ENCODE data around the gene PRM1. TPM values are rescaled to one million over a fixed set of nuclear protein-coding genes. Genes with fewer than 3 reads are reported as not detected.
A peak's percentile ranks its signal among the peaks of the same experiment; 100 is the strongest.

Gene PRM1
- total and polyA plus RNA-seq, 2 of the 13 experiments (the other 11 are each of a cell fraction or from before 2014, with no cell fraction given) = not detected

DNA sequence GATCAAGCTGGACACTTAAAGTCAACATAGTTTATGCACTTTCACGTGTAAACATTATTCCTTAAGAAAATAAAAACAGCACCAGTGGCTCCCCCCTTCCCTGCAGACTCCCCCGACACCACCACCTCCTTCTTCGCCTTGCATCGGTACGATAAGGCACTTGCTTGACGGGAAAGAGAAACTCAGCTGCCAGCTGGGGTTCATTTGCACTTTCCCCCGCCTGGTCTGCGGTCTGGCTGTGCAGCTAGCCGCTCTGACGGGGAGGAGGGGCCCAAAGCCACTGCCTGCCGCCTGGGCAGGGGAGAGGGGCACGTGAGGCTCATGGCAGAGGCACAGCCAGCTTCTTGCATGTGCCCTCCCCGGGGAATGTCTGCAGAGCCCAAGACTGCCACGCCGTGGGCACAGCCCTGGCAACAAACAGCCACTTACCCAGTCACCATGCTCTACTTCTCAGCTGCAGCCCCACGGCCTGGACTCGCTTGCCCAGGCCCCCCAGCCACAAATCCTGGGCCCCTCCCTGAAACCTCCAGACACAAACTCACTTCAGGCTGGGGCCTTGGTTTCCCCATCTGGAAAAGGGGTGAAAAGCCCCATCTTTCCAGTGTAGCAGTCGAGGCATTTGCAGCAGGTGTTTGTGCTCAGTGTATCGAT is 16.5 kb upstream of the PRM1 start (continued):
- TF ChIP-seq SRSF4 (IDR thresholded peaks at IDR 0.05; ENCODE audit: low read depth, low read length, poor library complexity, severe bottlenecking) (no peak), ZNF460 (CRISPR knock-in tag; IDR thresholded peaks at IDR 0.05; ENCODE audit: borderline replicate concordance) (no peak), REXO4 (CRISPR knock-in tag; IDR thresholded peaks at IDR 0.05; ENCODE audit: borderline replicate concordance) (no peak), ZC3H4 (CRISPR knock-in tag; IDR thresholded peaks at IDR 0.05; ENCODE audit: borderline replicate concordance) (no peak), ZNF432 (CRISPR knock-in tag; IDR thresholded peaks at IDR 0.05; ENCODE audit: borderline replicate concordance) (no peak), SIN3A (IDR thresholded peaks at IDR 0.05; ENCODE audit: borderline replicate concordance, low read depth, low read length) (no peak), GATAD1 (CRISPR knock-in tag; IDR thresholded peaks at IDR 0.05) (no peak), ZNF547 (CRISPR knock-in tag; IDR thresholded peaks at IDR 0.05) (peak; percentile 89), BCL6 (CRISPR knock-in tag; IDR thresholded peaks at IDR 0.05) (peak; percentile 69), MBD4 (IDR thresholded peaks at IDR 0.05; ENCODE audit: borderline replicate concordance, low read length) (no peak), ZNF138 (CRISPR knock-in tag; IDR thresholded peaks at IDR 0.05; ENCODE audit: low read depth) (peak; percentile 87), MEF2D (CRISPR knock-in tag; IDR thresholded peaks at IDR 0.05) (no peak; the same call in 1 of the 2 replicates), MIXL1 (CRISPR knock-in tag; IDR thresholded peaks at IDR 0.05) (no peak), ZSCAN20 (CRISPR knock-in tag; IDR thresholded peaks at IDR 0.05; ENCODE audit: borderline replicate concordance) (0 out of 2 replicates have a peak, but pooled peaks have one; percentile 23), HCFC1 (IDR thresholded peaks at IDR 0.05; ENCODE audit: low read depth, low read length) (no peak), GTF2F1 (IDR thresholded peaks at IDR 0.05; ENCODE audit: low read length) (no peak)
- TF ChIP-seq, protein P1, sequence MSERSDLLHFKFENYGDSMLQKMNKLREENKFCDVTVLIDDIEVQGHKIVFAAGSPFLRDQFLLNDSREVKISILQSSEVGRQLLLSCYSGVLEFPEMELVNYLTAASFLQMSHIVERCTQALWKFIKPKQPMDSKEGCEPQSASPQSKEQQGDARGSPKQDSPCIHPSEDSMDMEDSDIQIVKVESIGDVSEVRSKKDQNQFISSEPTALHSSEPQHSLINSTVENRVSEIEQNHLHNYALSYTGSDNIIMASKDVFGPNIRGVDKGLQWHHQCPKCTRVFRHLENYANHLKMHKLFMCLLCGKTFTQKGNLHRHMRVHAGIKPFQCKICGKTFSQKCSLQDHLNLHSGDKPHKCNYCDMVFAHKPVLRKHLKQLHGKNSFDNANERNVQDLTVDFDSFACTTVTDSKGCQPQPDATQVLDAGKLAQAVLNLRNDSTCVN (CRISPR knock-in tag; IDR thresholded peaks at IDR 0.05; ENCODE audit: borderline replicate concordance) = peak; percentile 78
- TF ChIP-seq, protein P2, sequence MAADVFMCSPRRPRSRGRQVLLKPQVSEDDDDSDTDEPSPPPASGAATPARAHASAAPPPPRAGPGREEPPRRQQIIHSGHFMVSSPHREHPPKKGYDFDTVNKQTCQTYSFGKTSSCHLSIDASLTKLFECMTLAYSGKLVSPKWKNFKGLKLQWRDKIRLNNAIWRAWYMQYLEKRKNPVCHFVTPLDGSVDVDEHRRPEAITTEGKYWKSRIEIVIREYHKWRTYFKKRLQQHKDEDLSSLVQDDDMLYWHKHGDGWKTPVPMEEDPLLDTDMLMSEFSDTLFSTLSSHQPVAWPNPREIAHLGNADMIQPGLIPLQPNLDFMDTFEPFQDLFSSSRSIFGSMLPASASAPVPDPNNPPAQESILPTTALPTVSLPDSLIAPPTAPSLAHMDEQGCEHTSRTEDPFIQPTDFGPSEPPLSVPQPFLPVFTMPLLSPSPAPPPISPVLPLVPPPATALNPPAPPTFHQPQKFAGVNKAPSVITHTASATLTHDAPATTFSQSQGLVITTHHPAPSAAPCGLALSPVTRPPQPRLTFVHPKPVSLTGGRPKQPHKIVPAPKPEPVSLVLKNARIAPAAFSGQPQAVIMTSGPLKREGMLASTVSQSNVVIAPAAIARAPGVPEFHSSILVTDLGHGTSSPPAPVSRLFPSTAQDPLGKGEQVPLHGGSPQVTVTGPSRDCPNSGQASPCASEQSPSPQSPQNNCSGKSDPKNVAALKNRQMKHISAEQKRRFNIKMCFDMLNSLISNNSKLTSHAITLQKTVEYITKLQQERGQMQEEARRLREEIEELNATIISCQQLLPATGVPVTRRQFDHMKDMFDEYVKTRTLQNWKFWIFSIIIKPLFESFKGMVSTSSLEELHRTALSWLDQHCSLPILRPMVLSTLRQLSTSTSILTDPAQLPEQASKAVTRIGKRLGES (CRISPR knock-in tag; IDR thresholded peaks at IDR 0.05; ENCODE audit: borderline replicate concordance) = no peak
- TF ChIP-seq, protein P3, sequence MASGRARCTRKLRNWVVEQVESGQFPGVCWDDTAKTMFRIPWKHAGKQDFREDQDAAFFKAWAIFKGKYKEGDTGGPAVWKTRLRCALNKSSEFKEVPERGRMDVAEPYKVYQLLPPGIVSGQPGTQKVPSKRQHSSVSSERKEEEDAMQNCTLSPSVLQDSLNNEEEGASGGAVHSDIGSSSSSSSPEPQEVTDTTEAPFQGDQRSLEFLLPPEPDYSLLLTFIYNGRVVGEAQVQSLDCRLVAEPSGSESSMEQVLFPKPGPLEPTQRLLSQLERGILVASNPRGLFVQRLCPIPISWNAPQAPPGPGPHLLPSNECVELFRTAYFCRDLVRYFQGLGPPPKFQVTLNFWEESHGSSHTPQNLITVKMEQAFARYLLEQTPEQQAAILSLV (CRISPR knock-in tag; IDR thresholded peaks at IDR 0.05; ENCODE audit: borderline replicate concordance) = no peak; the same call in 1 of the 2 replicates
- TF ChIP-seq, protein P4, sequence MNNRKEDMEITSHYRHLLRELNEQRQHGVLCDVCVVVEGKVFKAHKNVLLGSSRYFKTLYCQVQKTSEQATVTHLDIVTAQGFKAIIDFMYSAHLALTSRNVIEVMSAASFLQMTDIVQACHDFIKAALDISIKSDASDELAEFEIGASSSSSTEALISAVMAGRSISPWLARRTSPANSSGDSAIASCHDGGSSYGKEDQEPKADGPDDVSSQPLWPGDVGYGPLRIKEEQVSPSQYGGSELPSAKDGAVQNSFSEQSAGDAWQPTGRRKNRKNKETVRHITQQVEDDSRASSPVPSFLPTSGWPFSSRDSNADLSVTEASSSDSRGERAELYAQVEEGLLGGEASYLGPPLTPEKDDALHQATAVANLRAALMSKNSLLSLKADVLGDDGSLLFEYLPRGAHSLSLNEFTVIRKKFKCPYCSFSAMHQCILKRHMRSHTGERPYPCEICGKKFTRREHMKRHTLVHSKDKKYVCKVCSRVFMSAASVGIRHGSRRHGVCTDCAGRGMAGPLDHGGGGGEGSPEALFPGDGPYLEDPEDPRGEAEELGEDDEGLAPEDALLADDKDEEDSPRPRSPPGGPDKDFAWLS (CRISPR knock-in tag; IDR thresholded peaks at IDR 0.05; ENCODE audit: borderline replicate concordance) = 0 out of 2 replicates have a peak, but pooled peaks have one; percentile 53
